Measurements from ENCODE around the gene DAAM1.

Gene DAAM1

GRCh38 chr14:59406454-59407245 lies 218.2 kb downstream of the DAAM1 start:
- Mint-ChIP-seq H3K27ac (no peak overlapping the region), H3K4me3 (no peak overlapping the region), H3K4me1 (ENCODE audit: low read depth) (no peaks in the 10 kb centered on the region), H3K36me3 (peaks cover 12% of the 10 kb centered on the region), H3K27me3 (peaks cover 9% of the 10 kb centered on the region), H3K9me3 (ENCODE audit: low read depth) (no peaks in the 10 kb centered on the region)

- no peaks in the 10 kb centered on the region for H3K4me1 Mint-ChIP-seq (ENCODE audit: low read depth)
- no peak overlapping the region for H3K4me3 Mint-ChIP-seq
- no peak overlapping the region for H3K27ac Mint-ChIP-seq
These were observed 219.0 kb downstream of the DAAM1 start for GRCh38 chr14:59407246-59408010.

GRCh38 chr14:59415836-59416602 lies 227.6 kb downstream of the DAAM1 start:
- H3K27me3 Mint-ChIP-seq, result peaks cover 1% of the 10 kb centered on the region
- no peaks in the 10 kb centered on the region for H3K9me3 Mint-ChIP-seq (ENCODE audit: low read depth)
- H3K27ac Mint-ChIP-seq, result no peak overlapping the region
- H3K4me3 Mint-ChIP-seq, result no peak overlapping the region
- H3K36me3 Mint-ChIP-seq, result no peaks in the 10 kb centered on the region
- H3K4me1 Mint-ChIP-seq (ENCODE audit: low read depth), result no peaks in the 10 kb centered on the region

More at GRCh38 chr14:59407246-59408010, 219.0 kb downstream of the DAAM1 start:
- peaks cover 12% of the 10 kb centered on the region for H3K36me3 Mint-ChIP-seq
- H3K9me3 Mint-ChIP-seq (ENCODE audit: low read depth), result no peaks in the 10 kb centered on the region
- H3K27me3 Mint-ChIP-seq, result peaks cover 9% of the 10 kb centered on the region

- Mint-ChIP-seq H3K36me3 (no peaks in the 10 kb centered on the region), H3K27me3 (peaks cover 1% of the 10 kb centered on the region), H3K27ac (no peak overlapping the region), H3K9me3 (ENCODE audit: low read depth) (no peaks in the 10 kb centered on the region), H3K4me3 (no peak overlapping the region), H3K4me1 (ENCODE audit: low read depth) (no peaks in the 10 kb centered on the region)
These were observed 228.8 kb downstream of the DAAM1 start for GRCh38 chr14:59417311-59417710.

- H3K36me3 Mint-ChIP-seq, result no peaks in the 10 kb centered on the region
- no peak overlapping the region for H3K27ac Mint-ChIP-seq
- no peak overlapping the region for H3K4me3 Mint-ChIP-seq
- no peaks in the 10 kb centered on the region for H3K9me3 Mint-ChIP-seq (ENCODE audit: low read depth)
- H3K4me1 Mint-ChIP-seq (ENCODE audit: low read depth), result no peaks in the 10 kb centered on the region
- no peaks in the 10 kb centered on the region for H3K27me3 Mint-ChIP-seq
These were observed 230.8 kb downstream of the DAAM1 start for GRCh38 chr14:59419303-59419702.
